ENCODE results near the gene HEMK1. TPM values are rescaled to one million over a fixed set of nuclear protein-coding genes. Genes with fewer than 3 reads are reported as not detected.
A peak's percentile ranks its signal among the peaks of the same experiment; 100 is the strongest.

HEMK1 gene
- total RNA-seq, 1 donor from 2014 or later, result 15.2 TPM

GRCh38 chr3:50616003-50616769, 46.9 kb downstream of the HEMK1 start:
- no peak for DNase-seq (ENCODE audit: low spot score)
- peak; percentile 94 for TF ChIP-seq CTCF (IDR thresholded peaks at IDR 0.05)
- Mint-ChIP-seq H3K9me3 (ENCODE audit: low read depth) (no peaks in the 10 kb centered on the region), H3K4me1 (ENCODE audit: low read depth) (peaks cover 33% of the 10 kb centered on the region), H3K36me3 (ENCODE audit: low read depth) (no peaks in the 10 kb centered on the region), H3K4me3 (ENCODE audit: unreplicated experiment) (peak overlapping the region; percentile 71), H3K27ac (ENCODE audit: unreplicated experiment) (peak overlapping the region; percentile 89), H3K27me3 (ENCODE audit: low read depth) (no peaks in the 10 kb centered on the region)

GRCh38 chr3:50616770-50617095, 47.4 kb downstream of the HEMK1 start:
- no peaks in the 10 kb centered on the region for H3K27me3 Mint-ChIP-seq (ENCODE audit: low read depth)
- H3K27ac Mint-ChIP-seq (ENCODE audit: unreplicated experiment), result peak overlapping the region; percentile 89
- no peak for TF ChIP-seq CTCF (IDR thresholded peaks at IDR 0.05)
- no peaks in the 10 kb centered on the region for H3K36me3 Mint-ChIP-seq (ENCODE audit: low read depth)
- no peaks in the 10 kb centered on the region for H3K9me3 Mint-ChIP-seq (ENCODE audit: low read depth)
- H3K4me1 Mint-ChIP-seq (ENCODE audit: low read depth), result peaks cover 32% of the 10 kb centered on the region
- no peak for DNase-seq (ENCODE audit: low spot score)
- peak overlapping the region; percentile 71 for H3K4me3 Mint-ChIP-seq (ENCODE audit: unreplicated experiment)

GRCh38 chr3:50617096-50617791, 47.9 kb downstream of the HEMK1 start, which contains the start of gene MAPKAPK3:
MAPKAPK3 (plus strand) TSS chr3:50617151; CDS start chr3:50617566, 415 bp downstream.
- Mint-ChIP-seq H3K27ac (ENCODE audit: unreplicated experiment) (peak within 1 kb of the TSS; percentile 89), H3K36me3 (ENCODE audit: low read depth) (no peaks in the 10 kb centered on the region), H3K27me3 (ENCODE audit: low read depth) (no peaks in the 10 kb centered on the region), H3K9me3 (ENCODE audit: low read depth) (no peaks in the 10 kb centered on the region), H3K4me3 (ENCODE audit: unreplicated experiment) (peak within 1 kb of the TSS; percentile 88), H3K4me1 (ENCODE audit: low read depth) (peaks cover 28% of the 10 kb centered on the region)
- TF ChIP-seq CTCF (IDR thresholded peaks at IDR 0.05), result no peak
- no peak for DNase-seq (ENCODE audit: low spot score)

- Mint-ChIP-seq H3K27ac (ENCODE audit: unreplicated experiment) (no peak overlapping the region), H3K36me3 (ENCODE audit: low read depth) (no peaks in the 10 kb centered on the region), H3K4me1 (ENCODE audit: low read depth) (peaks cover 23% of the 10 kb centered on the region), H3K9me3 (ENCODE audit: low read depth) (no peaks in the 10 kb centered on the region), H3K4me3 (ENCODE audit: unreplicated experiment) (peak overlapping the region; percentile 88), H3K27me3 (ENCODE audit: low read depth) (no peaks in the 10 kb centered on the region)
- DNase-seq (ENCODE audit: low spot score), result no peak
- no peak for TF ChIP-seq CTCF (IDR thresholded peaks at IDR 0.05)
These were observed 48.7 kb downstream of the HEMK1 start for GRCh38 chr3:50617911-50618481.

DNA sequence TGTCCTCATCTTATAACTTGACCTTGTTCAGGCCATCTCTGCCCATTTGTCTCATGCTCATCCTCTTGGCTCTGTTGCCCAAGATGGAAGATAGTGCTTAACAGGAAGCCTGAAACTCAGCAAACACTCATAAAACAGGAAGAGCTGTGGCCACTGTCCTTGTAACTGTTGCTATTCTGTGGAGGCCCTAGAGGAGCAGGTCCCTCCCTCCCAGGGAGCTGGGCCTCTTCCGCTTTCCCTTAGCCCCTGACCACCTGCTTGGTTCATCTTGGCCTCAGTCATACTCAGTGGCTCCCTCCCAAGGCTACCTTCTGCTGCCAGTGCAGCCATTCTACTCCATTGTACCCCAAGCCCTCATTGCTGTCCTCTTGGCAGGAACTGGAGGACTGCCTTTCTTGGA, 51.1 kb downstream of the HEMK1 start:
- no peak for TF ChIP-seq CTCF (IDR thresholded peaks at IDR 0.05)
- no peak overlapping the region for H3K4me3 Mint-ChIP-seq (ENCODE audit: unreplicated experiment)
- no peaks in the 10 kb centered on the region for H3K27me3 Mint-ChIP-seq (ENCODE audit: low read depth)
- H3K9me3 Mint-ChIP-seq (ENCODE audit: low read depth), result no peaks in the 10 kb centered on the region
- DNase-seq (ENCODE audit: low spot score), result no peak
- H3K27ac Mint-ChIP-seq (ENCODE audit: unreplicated experiment), result no peak overlapping the region
- H3K4me1 Mint-ChIP-seq (ENCODE audit: low read depth), result peaks cover 32% of the 10 kb centered on the region
- no peaks in the 10 kb centered on the region for H3K36me3 Mint-ChIP-seq (ENCODE audit: low read depth)

All from chondrocyte (in vitro differentiated cells).